ENCODE data around the gene FOXP1. TPM values are rescaled to one million over a fixed set of nuclear protein-coding genes. Genes with fewer than 3 reads are reported as not detected.

The FOXP1 gene
- total and polyA plus RNA-seq, 8 donors = 12.3 to 215 (median 117) TPM

- Histone ChIP-seq H3K4me3 (no peak overlapping the region), H3K4me1 (peaks cover 41 to 92% (median 64%) of the 10 kb centered on the region in 4 donors), H3K9me3 (no peaks in the 10 kb centered on the region), H3K36me3 (no peaks in the 10 kb centered on the region), H3K27me3 (no peaks in the 10 kb centered on the region), H3K27ac (peak overlapping the region in 2 of 5 donors; percentile 30 to 32)
- DNase-seq = no peak
- 91 to 98% (median 96%) methylated on average over 5 of the region's 5 CpGs for WGBS, 5 donors
- TF ChIP-seq POLR2AphosphoS5 (IDR thresholded peaks at IDR 0.05) = no peak
- no peak for TF ChIP-seq EP300 (IDR thresholded peaks at IDR 0.05)
- no peak for TF ChIP-seq POLR2A (IDR thresholded peaks at IDR 0.05)
- TF ChIP-seq CTCF (IDR thresholded peaks at IDR 0.05) = no peak
- intact Hi-C loops (cut with DNase I; ENCODE audit: low total_unique reads) = no loop called here
Measured at GRCh38 chr3:71076361-71077002, 507.0 kb downstream of the FOXP1 start.

- Histone ChIP-seq H3K27me3 (no peaks in the 10 kb centered on the region), H3K36me3 (no peaks in the 10 kb centered on the region), H3K27ac (peak overlapping the region in 1 of 5 donors; percentile 32), H3K4me1 (peaks cover 35 to 92% (median 63%) of the 10 kb centered on the region in 4 donors), H3K4me3 (no peak overlapping the region), H3K9me3 (no peaks in the 10 kb centered on the region)
- DNase-seq = no peak
- intact Hi-C loops (cut with DNase I; ENCODE audit: low total_unique reads) = no loop called here
- 96 to 100% (median 98%) methylated on average over 2 of the region's 2 CpGs for WGBS, 5 donors
- TF ChIP-seq POLR2A (IDR thresholded peaks at IDR 0.05) (no peak), POLR2AphosphoS5 (IDR thresholded peaks at IDR 0.05) (no peak), CTCF (IDR thresholded peaks at IDR 0.05) (no peak), EP300 (IDR thresholded peaks at IDR 0.05) (no peak)
Measured at GRCh38 chr3:71075494-71075893, 508.0 kb downstream of the FOXP1 start.

- TF ChIP-seq CTCF (IDR thresholded peaks at IDR 0.05) (no peak), POLR2A (IDR thresholded peaks at IDR 0.05) (no peak), EP300 (IDR thresholded peaks at IDR 0.05) (no peak), POLR2AphosphoS5 (IDR thresholded peaks at IDR 0.05) (no peak)
- Histone ChIP-seq H3K36me3 (no peaks in the 10 kb centered on the region), H3K4me1 (peaks cover 33 to 92% (median 63%) of the 10 kb centered on the region in 4 donors), H3K27ac (peak overlapping the region in 1 of 5 donors; percentile 92), H3K4me3 (no peak overlapping the region), H3K9me3 (no peaks in the 10 kb centered on the region), H3K27me3 (no peaks in the 10 kb centered on the region)
- intact Hi-C loops (cut with DNase I; ENCODE audit: low total_unique reads) = no loop called here
- WGBS, 5 donors = 78 to 91% (median 86%) methylated on average over 3 of the region's 3 CpGs
- no peak for DNase-seq
Measured at GRCh38 chr3:71074423-71074822, 509.1 kb downstream of the FOXP1 start.

- H3K27me3 ChIP-seq = no peaks in the 10 kb centered on the region
- intact Hi-C loops (cut with DNase I; ENCODE audit: low total_unique reads) = no loop called here
- no peak overlapping the region for H3K4me3 ChIP-seq
- no peaks in the 10 kb centered on the region for H3K36me3 ChIP-seq
- H3K9me3 ChIP-seq = no peaks in the 10 kb centered on the region
- DNase-seq = no peak
- peaks cover 26 to 94% (median 59%) of the 10 kb centered on the region in 4 donors for H3K4me1 ChIP-seq
- WGBS, 5 donors = 74 to 90% (median 79%) methylated on average over 4 of the region's 4 CpGs
- peak overlapping the region in 3 of 5 donors; percentile 29 to 98 (median 92) for H3K27ac ChIP-seq
- TF ChIP-seq EP300 (IDR thresholded peaks at IDR 0.05) = no peak
- TF ChIP-seq POLR2A (IDR thresholded peaks at IDR 0.05) = no peak
- no peak for TF ChIP-seq CTCF (IDR thresholded peaks at IDR 0.05)
- no peak for TF ChIP-seq POLR2AphosphoS5 (IDR thresholded peaks at IDR 0.05)
Measured at GRCh38 chr3:71072986-71073385, 510.5 kb downstream of the FOXP1 start.
